Upper lobe of left lung (tissue), 4 donors: ENCODE measurements around the gene KRTAP4-8.

Source experiments
- EP300 ChIP-seq, 4 donors: sonication (generic); formaldehyde crosslinking; IDR thresholded peaks; one replicate each; pipeline ENCODE4 v1.5.1; 2017; ENCODE audit warnings: antibody characterized with exemption in 4 of 4, control low read depth in 2 of 4
- POLR2AphosphoS5 ChIP-seq, 2 donors: sonication (generic); formaldehyde crosslinking; IDR thresholded peaks; one replicate each; pipeline ENCODE4 v1.5.1; 2017; ENCODE audit warnings: antibody characterized with exemption in 2 of 2
- TF ChIP-seq, protein P1 (sequence below), 6 experiments: fragments of 450-650 bp in 4 of 6; fragments of 200-600 bp in 2 of 6; sonication (generic) in 2 of 6; IDR thresholded peaks; one replicate each; pipeline ENCODE4 v1.5.1; 2016 to 2019; ENCODE audit warnings: antibody characterized with exemption in 6 of 6

- TF ChIP-seq, protein P1, sequence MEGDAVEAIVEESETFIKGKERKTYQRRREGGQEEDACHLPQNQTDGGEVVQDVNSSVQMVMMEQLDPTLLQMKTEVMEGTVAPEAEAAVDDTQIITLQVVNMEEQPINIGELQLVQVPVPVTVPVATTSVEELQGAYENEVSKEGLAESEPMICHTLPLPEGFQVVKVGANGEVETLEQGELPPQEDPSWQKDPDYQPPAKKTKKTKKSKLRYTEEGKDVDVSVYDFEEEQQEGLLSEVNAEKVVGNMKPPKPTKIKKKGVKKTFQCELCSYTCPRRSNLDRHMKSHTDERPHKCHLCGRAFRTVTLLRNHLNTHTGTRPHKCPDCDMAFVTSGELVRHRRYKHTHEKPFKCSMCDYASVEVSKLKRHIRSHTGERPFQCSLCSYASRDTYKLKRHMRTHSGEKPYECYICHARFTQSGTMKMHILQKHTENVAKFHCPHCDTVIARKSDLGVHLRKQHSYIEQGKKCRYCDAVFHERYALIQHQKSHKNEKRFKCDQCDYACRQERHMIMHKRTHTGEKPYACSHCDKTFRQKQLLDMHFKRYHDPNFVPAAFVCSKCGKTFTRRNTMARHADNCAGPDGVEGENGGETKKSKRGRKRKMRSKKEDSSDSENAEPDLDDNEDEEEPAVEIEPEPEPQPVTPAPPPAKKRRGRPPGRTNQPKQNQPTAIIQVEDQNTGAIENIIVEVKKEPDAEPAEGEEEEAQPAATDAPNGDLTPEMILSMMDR (IDR thresholded peaks at IDR 0.05), result no peak
- TF ChIP-seq EP300 (IDR thresholded peaks at IDR 0.05), result no peak
- TF ChIP-seq POLR2AphosphoS5 (IDR thresholded peaks at IDR 0.05), result no peak
These were observed 43.9 kb downstream of the KRTAP4-8 start for GRCh38 chr17:41054025-41054424.
